Skeletal muscle tissue (tissue), 4 donors: ENCODE results near the gene ERBB3. TPM values are rescaled to one million over a fixed set of nuclear protein-coding genes. Genes with fewer than 3 reads are reported as not detected.
A peak's percentile ranks its signal among the peaks of the same experiment; 100 is the strongest.

ENCODE experiments used
- H3K27ac ChIP-seq: one replicate; pipeline ENCODE4 v1.7.0; 2013; ENCODE audit warnings: mild to moderate bottlenecking, low read depth, low read length, inconsistent platforms
- H3K27me3 ChIP-seq, 3 donors: one replicate each; pipeline ENCODE4 v1.7.0; 2013; ENCODE audit warnings: low read length in 3 of 3; ENCODE audit not compliant: control insufficient read depth in 3 of 3, insufficient read depth in 3 of 3
- H3K36me3 ChIP-seq, 3 donors: one replicate each; pipeline ENCODE4 v1.7.0; 2013; ENCODE audit warnings: low read length in 3 of 3; ENCODE audit not compliant: control insufficient read depth in 3 of 3, insufficient read depth in 3 of 3
- H3K4me1 ChIP-seq, 3 donors: one replicate each; pipeline ENCODE4 v1.7.0; 2013; ENCODE audit warnings: low read length in 3 of 3, mild to moderate bottlenecking in 3 of 3; ENCODE audit not compliant: control insufficient read depth in 3 of 3, insufficient read depth in 3 of 3
- H3K4me3 ChIP-seq, 3 donors: one replicate each; pipeline ENCODE4 v1.7.0; 2013; ENCODE audit warnings: low read length in 3 of 3
- H3K9ac ChIP-seq, 3 donors: one replicate each; pipeline ENCODE4 v1.7.0; 2013; ENCODE audit warnings: low read length in 3 of 3, mild to moderate bottlenecking in 3 of 3, moderate library complexity in 2 of 3, low read depth in 1 of 3
- H3K9me3 ChIP-seq, 3 donors: one replicate each; pipeline ENCODE4 v1.7.0; 2013; ENCODE audit warnings: low read length in 3 of 3; ENCODE audit not compliant: control insufficient read depth in 3 of 3
- total RNA-seq: library from RNA; depleted of rRNA; stranded (reverse); fragments of >200 nt; gene quantifications from one replicate; pipeline ENCODE4 v1.2.3, GENCODE V29; 2014
- donor health status: Osteomylitis.

Gene ERBB3
- 154 TPM for total RNA-seq

GRCh38 chr12:56079723-56080555 is at the start of gene ERBB3:
TSS of gene ERBB3 (plus strand) at chr12:56080165. CDS start at chr12:56080301, 136 bp downstream.
- Histone ChIP-seq H3K27me3 (peaks cover 11 to 17% (median 14%) of the 10 kb centered on the region in 3 donors), H3K9me3 (no peaks in the 10 kb centered on the region), H3K36me3 (no peaks in the 10 kb centered on the region), H3K4me1 (peaks cover 12 to 16% (median 15%) of the 10 kb centered on the region in 3 donors), H3K4me3 (peak within 1 kb of the TSS; percentile 72 to 80 (median 75)), H3K27ac (peak within 1 kb of the TSS; percentile 74), H3K9ac (peak within 1 kb of the TSS; percentile 64 to 74 (median 65))

- Histone ChIP-seq H3K4me3 (no peak overlapping the region), H3K27me3 (no peaks in the 10 kb centered on the region), H3K27ac (no peak overlapping the region), H3K9ac (no peak overlapping the region), H3K4me1 (no peaks in the 10 kb centered on the region), H3K36me3 (peaks cover 34 to 61% (median 43%) of the 10 kb centered on the region in 3 donors), H3K9me3 (no peaks in the 10 kb centered on the region)
Measured at GRCh38 chr12:56031987-56032386, 48.0 kb upstream of the ERBB3 start.

DNA sequence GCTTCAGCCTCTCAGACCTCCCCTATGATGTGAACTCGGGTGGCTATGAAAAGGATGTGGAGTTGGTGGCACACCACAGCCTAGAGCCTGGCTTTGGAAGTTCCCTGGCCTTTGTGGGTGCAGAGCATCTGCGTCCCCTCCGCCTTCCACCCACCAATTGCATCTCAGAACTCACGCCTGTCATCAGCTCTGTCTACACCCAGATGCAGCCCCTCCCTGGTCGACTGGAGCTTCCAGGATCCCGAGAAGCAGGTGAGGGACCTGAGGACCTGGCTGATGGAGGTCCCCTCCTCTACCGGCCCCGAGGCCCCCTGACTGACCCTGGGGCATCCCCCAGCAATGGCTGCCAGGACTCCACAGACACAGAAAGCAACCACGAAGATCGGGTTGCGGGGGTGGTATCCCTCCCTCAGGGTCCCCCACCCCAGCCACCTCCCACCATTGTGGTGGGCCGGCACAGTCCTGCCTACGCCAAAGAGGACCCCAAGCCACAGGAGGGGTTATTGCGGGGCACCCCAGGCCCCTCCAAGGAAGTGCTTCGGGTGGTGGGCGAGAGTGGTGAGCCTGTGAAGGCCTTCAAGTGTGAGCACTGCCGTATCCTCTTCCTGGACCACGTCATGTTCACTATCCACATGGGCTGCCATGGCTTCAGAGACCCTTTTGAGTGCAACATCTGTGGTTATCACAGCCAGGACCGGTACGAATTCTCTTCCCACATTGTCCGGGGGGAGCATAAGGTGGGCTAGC is 45.2 kb upstream of the ERBB3 start:
- no peak overlapping the region for H3K4me3 ChIP-seq
- H3K9me3 ChIP-seq = no peaks in the 10 kb centered on the region
- peaks cover 30 to 44% (median 34%) of the 10 kb centered on the region in 3 donors for H3K36me3 ChIP-seq
- H3K9ac ChIP-seq = no peak overlapping the region
- H3K4me1 ChIP-seq = peaks cover 0 to 5% (median 0%) of the 10 kb centered on the region in 3 donors
- H3K27me3 ChIP-seq = no peaks in the 10 kb centered on the region
- H3K27ac ChIP-seq = no peak overlapping the region

- H3K36me3 ChIP-seq = peaks cover 27 to 39% (median 32%) of the 10 kb centered on the region in 3 donors
- no peak overlapping the region for H3K27ac ChIP-seq
- H3K9me3 ChIP-seq = no peaks in the 10 kb centered on the region
- no peaks in the 10 kb centered on the region for H3K27me3 ChIP-seq
- H3K4me3 ChIP-seq = no peak overlapping the region
- H3K9ac ChIP-seq = no peak overlapping the region
- H3K4me1 ChIP-seq = peaks cover 3 to 5% (median 4%) of the 10 kb centered on the region in 3 donors
Measured at GRCh38 chr12:56037161-56037560, 42.8 kb upstream of the ERBB3 start.

GRCh38 chr12:56038022-56038655 is 41.8 kb upstream of the ERBB3 start:
- Histone ChIP-seq H3K9me3 (no peaks in the 10 kb centered on the region), H3K27ac (no peak overlapping the region), H3K36me3 (peaks cover 21 to 29% (median 22%) of the 10 kb centered on the region in 3 donors), H3K4me3 (no peak overlapping the region), H3K9ac (no peak overlapping the region), H3K27me3 (no peaks in the 10 kb centered on the region), H3K4me1 (peaks cover 11 to 12% (median 11%) of the 10 kb centered on the region in 3 donors)

GRCh38 chr12:56040151-56040550 is 39.8 kb upstream of the ERBB3 start:
- no peak overlapping the region for H3K9ac ChIP-seq
- H3K9me3 ChIP-seq = no peaks in the 10 kb centered on the region
- H3K36me3 ChIP-seq = peaks cover 23 to 29% (median 27%) of the 10 kb centered on the region in 3 donors
- peaks cover 12 to 19% (median 14%) of the 10 kb centered on the region in 3 donors for H3K4me1 ChIP-seq
- H3K27me3 ChIP-seq = no peaks in the 10 kb centered on the region
- no peak overlapping the region for H3K27ac ChIP-seq
- no peak overlapping the region for H3K4me3 ChIP-seq

DNA sequence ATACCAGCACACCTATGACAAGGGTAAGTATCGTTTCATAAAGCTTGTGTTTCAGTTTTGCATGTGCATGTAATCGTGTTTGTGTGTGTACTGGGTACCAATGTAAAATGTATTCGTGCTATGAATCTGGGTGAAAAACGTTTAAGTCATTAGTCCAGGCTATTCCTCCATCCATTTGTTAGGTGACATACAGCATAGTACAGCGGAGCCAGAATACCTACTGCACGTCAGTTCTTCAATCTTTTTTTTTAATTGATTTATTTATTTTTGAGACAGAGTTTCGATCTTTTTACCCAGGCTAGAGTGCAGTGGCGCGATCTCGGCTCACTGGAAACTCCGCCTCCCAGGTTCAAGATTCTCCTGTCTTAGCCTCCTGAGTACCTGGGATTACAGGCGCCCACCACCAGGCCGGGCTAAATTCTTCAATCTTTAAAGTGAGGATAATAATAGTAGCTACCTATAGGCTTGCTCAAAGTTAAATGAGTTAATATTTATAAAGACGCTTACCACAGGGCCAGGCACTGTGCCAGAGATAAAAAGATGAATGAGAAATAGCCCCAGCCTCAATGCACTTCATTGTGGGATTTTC is 38.9 kb upstream of the ERBB3 start:
- Histone ChIP-seq H3K4me1 (peaks cover 12 to 19% (median 14%) of the 10 kb centered on the region in 3 donors), H3K9me3 (no peaks in the 10 kb centered on the region), H3K4me3 (peak overlapping the region; percentile 78 to 100 (median 96)), H3K27ac (peak overlapping the region; percentile 84), H3K27me3 (no peaks in the 10 kb centered on the region), H3K9ac (peak overlapping the region; percentile 26 to 73 (median 67)), H3K36me3 (peaks cover 19 to 31% (median 23%) of the 10 kb centered on the region in 3 donors)

DNA sequence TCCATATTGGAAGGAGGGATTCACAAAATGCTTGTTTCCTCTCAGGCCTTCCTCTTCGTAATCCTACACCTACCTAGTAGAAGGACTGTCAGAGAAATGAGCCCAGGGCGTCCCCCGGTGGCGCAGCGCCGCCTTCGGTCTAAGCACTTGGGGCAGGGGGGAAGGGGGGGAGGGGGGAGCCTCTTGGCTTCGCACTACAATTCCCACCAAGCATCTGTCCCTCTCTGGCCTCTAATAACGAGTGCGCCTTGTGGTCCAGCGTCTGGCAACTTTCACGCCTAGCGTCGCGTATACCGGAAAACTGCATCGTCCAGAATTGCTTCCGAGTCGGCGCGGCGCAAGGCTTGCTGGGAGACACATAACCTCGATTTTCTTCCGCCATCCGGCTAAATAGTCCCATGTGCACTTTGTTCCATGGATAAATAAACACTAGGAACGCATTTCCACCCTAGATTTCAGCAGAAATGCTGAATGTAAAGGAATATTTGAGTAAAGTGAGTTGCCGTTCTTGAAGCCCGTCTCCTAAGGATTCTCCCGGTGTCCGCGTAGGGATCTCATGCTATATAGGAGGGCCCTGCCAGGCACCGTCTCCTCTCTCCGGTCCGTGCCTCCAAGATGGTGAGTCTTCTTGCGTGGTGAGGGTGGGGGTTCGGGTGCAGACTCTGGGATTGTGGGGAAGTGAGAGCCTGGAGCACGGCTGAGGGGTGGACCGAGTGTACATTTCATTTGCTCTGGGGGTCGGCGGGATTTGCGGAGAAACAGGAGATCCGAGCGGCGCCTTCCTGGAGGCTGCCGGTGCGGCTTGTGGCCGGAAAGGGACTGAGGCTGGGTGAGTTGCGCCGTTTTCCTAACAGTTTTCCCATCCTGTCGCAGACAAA is 38.2 kb upstream of the ERBB3 start, which contains the start of gene RPS26:
TSS of gene RPS26 (plus strand) at position 367 of the 878 bp plus-strand sequence. CDS start at position 616, 249 bp downstream.
- H3K4me1 ChIP-seq = peaks cover 12 to 19% (median 14%) of the 10 kb centered on the region in 3 donors
- no peaks in the 10 kb centered on the region for H3K9me3 ChIP-seq
- peak within 1 kb of the TSS; percentile 83 to 98 (median 98) for H3K9ac ChIP-seq
- peak within 1 kb of the TSS; percentile 84 for H3K27ac ChIP-seq
- H3K4me3 ChIP-seq = peak within 1 kb of the TSS; percentile 78 to 100 (median 96)
- H3K36me3 ChIP-seq = peaks cover 14 to 31% (median 15%) of the 10 kb centered on the region in 3 donors
- H3K27me3 ChIP-seq = no peaks in the 10 kb centered on the region
